ENCODE data around the gene HIP1R.

HIP1R gene

DNA sequence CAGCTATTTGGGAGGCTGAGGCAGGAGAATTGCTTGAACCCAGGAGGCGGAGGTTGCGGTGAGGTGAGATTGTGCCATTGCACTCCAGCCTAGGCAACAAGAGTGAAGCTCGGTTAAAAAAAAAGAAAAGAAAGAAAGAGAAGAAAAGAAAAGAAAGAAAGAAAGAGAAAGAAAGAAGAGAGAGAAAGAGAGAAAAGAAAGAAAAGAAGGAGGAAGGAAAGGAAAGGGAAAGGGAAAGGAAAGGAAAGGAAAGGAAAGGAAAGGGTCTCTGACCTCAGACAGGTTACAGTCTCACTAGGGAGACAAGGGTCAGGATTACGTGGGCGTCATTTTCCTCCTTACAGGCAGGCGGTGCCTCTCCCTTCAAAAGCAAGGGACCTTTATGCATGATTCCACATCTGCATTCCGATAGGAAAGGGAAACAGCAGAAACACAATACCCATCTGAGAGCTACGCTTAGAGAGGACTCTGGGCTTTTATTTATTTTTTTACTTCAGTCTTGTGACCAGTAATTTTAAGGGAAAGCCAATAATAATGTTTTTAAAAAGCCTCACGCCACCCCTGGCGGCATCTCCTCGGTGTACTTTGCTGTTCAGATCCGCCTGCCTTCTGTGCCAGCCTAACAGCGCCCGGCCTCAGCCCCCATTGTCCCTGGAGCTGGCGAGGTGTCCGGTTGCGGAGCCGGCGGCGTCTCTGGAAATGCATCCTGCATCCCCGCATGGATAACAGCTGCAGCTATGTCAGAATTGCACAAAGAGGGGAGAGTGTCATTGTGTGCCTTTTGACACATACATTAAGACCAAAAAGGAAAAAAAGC, 945 bp upstream of the HIP1R start:
- no peak for DNase-seq (ENCODE audit: low read depth)

GRCh38 chr12:122835750-122836026, 431 bp downstream of the HIP1R start:
- no peak for DNase-seq (ENCODE audit: low read depth)

GRCh38 chr12:122836027-122836921, 1.0 kb downstream of the HIP1R start:
- no peak for DNase-seq (ENCODE audit: low read depth)

DNA sequence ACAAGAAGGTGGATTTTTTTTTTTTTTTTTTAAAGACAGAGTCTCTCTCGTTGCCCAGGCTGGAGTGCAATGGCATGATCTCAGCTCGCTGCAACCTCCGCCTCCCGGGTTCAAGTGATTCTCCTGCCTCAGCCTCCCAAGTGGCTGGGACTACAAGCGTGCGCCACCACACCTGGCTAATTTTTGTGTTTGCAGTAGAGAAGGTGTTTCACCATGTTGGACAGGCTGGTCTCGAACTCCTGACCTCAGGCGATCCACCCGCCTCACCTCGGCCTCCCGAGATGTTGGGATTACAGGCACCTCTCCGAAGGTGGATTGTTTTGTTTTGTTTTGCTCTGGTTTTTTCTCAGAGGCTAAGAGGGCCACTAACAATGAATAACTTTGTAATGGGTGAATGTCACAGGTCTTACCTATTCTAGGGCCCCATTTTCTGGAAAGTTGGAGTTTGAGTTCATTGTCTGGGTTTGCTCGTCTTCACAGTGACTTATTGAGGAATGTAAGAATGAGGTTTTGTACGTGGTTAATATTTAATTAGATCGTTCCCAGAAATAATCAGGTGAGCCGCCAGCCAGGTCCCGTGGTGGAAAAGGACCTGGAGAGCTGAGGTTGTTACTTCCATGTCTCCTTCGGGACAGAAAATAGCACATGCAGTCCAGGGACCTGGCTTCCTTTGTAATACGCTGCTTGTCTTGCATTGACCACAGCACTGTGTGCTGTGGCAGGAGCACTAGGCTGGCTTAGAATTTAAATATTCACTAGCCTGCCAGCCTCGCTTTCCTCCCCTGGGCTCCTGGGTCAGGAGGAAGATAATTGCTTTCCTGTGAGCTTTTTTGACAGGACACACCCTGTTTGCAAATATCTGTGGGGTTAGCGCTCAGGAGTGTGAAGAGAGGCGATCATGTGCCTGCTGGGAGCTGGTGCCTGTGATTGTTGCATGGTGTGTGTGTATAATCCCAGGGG, 2.3 kb downstream of the HIP1R start:
- DNase-seq (ENCODE audit: low read depth), result no peak

DNA sequence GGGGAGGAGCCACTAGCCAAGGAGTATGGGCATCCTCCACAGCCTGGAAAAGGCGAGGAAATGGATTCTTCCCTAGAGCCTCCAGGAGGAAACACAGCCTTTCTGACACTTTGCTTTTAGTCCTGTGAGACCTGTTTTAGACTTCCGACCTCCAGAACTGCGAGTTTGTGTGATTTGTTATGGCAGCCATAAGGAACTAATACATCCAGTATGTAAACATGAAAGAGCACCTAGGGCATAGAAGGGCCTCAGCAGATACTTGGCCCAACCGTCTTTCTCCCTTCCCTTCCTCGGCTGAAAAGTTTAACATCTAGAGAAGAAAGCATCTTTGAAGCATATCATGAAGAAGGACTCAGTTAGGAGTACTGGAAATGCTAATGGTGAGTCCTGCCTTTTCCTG, 3.6 kb downstream of the HIP1R start:
- no peak for DNase-seq (ENCODE audit: low read depth)

GRCh38 chr12:122839907-122840554, 4.8 kb downstream of the HIP1R start:
- DNase-seq (ENCODE audit: low read depth), result no peak

DNA sequence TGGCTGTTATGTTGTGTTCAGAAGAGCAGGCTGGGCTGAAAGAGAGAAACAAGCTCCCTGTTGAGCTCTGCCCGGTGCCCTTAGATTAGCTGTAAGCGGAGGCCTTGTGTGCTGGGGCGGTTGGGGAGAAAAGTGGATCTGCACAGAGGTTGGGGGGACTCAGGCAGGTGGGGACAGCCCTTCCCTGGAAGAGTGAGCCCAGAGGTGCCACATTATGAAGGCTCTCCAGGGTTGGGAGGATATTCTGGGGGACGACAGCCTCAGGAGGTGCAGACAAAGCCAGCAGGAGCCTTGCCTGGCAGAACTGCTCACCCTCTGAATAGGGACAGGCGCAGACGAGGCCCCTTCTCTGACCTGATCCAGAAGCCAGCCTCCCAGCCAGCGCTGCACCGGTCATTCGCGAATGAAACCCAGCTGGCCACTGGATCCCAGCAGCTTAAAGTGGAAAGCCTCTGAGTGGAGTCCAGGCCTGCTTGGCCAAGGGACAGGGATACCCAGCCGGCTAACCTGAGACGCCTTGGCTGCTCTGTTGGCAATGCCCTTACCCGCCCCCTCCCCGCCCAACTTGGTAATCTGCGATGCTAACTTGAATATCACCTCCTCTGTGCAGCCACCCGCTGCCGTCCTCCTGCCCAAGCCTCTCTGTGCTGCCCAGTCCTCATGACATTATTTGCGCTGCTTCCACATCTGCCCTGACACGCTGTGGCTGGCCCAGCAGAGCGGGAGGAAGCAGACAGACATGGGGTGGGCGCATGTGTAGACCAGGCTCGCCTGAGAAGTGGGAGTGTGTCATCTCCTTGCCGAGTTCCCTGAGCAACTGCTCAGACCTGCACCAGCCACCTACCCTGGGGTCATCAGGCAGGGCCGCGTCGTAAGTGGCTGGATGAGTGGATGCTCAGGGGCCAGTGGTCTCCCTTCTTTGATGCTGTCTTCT, 5.6 kb downstream of the HIP1R start:
- no peak for DNase-seq (ENCODE audit: low read depth)

DNA sequence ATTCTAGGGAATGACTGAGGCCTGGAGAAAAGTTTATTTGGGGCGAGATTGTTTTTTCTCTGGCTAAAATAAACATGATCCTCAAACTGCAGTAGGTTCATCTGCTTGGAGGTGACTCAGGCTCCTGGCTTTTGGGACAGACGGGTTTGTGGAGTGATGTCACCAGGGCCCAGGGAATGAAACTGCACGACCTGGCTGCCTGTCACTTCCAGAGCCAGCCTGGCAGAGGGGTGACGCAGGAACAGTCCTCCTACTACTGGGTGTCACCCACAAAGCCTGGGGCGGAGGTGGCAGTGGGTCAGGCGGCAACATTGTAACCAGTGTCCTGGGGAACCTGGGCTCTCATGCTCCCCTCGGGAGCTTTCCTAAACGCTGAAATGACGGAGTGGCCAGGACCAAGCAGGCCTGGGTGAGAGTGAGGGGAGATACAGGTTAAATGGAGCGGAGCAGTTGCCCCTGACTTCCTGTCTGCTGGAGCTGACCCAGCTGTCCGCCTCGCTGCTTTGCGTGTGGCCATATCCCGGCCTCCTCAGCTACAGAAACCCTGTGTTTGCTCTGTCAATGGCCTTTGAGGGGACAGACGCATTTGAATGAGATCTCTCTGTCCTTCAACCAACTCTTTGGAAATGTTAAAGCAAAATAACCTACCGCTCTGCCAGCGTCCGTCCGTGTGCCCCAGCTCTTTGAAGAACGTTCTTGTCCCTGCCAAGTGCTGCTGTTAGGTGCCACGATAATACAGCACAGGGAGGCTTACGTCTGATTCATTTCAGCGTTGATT, 6.5 kb downstream of the HIP1R start:
- no peak for DNase-seq (ENCODE audit: low read depth)

DNA sequence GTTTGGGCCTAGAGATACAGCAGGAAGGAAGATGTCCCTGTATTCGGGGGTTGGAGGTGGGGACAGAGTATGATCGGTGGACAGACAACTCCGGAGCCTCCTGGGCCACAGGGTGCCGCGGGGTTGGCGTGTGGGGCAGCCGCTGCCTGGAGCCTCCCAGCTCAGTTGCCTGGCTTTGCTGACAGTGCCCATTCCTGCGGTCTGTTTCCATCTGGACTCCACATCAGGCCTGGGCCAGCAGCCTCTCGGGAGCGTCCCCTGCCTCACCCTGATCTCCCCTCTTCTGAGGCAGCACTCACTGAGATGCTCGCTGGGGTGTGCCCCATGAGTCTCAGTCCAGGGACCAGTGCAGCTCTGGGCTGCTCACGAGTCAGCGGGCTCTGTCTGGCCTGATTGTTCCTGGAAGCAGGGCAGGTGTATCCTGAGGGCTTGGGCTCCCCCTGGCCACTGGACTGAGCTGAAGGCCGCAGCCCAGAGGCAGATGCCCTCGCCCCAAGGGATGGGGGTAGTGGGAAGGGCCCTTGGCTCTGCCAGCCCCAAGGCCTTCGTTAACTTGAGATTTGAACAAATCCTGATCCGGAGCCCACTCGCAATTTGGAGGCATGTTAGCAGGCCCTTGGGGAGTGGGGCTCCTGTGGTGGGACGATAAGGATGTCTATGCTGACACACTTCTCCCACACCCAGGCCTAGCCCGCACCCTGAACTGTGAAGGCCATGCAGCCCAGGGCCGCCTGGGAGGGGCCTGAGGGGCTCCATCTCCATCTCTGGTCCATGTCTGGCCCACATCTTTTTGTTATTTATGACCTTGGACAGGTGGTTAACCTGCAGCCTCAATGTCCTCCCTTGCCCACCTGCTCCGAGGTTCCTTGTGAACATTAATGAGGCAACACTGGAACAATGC, 7.5 kb downstream of the HIP1R start:
- DNase-seq (ENCODE audit: low read depth), result no peak

- DNase-seq (ENCODE audit: low read depth), result no peak
These were observed 8.2 kb downstream of the HIP1R start for GRCh38 chr12:122843455-122843854.

DNA sequence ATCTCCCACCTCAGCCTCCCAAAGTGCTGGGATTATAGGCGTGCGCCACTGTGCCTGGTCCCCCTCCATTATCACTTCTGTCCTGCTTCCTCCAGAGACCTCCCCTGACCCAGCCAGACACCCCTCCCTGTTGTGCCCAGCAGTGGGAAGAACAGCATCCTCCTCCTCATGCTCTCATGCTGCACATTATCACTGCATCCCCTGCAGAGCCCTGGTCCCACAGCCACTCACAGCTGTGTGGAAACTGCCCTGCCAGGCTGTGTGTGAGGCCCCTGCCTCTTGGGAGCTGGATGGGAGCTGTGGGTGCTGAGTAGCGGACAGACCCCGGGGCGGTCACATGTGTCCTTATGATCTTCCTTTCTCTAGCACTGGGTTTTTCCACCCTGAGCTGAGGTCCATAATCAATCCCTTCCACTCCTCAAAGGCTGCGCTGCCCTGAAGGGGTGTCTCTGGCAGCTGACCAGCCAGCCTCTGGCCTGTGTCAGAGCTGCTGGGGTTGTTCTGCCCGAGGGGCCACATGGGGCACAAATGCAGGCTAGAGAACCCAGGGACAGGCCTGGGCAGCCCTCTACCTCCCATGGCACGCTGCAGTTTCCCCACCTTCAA, 9.2 kb downstream of the HIP1R start:
- no peak for DNase-seq (ENCODE audit: low read depth)

DNA sequence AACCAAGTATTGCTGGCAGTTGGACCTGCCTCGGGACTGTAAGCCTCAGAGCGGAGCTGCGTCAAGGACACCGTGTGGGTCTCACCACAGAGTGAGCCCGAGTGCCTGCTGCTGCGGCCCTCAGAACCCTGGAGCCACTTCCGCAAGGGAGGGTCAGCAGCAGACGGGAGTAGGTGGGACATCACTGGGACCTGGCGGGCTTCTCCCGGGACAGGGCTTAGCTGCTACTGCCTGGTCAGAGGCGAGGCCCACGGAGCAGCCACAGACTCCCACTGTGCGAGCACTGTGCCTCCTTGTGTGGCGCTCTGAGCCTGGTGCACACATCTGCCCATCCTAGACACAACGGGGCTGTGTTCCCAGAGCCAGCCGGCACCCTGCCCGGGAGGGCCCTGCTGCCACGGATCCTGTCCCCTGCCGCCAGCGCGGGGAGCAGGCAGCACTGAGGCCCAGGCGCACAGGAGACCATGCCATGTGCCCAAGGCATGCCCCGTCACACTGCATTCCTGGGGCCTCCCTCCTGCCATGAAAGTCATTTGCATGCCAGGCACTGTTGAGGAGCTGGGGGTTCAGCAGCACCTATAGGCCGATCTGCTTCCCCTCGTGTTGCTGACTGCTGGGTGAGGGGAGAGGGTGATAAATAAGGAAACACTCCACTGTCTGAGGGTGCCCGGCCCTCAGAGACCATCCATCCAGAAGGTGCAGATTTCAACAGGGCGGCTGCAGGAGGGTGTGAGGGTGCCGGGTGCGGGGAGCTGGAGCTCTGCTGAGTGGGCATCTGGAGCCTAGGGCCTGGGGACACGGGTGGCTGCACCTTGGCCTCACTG, 10.0 kb downstream of the HIP1R start:
- DNase-seq (ENCODE audit: low read depth), result no peak

DNA sequence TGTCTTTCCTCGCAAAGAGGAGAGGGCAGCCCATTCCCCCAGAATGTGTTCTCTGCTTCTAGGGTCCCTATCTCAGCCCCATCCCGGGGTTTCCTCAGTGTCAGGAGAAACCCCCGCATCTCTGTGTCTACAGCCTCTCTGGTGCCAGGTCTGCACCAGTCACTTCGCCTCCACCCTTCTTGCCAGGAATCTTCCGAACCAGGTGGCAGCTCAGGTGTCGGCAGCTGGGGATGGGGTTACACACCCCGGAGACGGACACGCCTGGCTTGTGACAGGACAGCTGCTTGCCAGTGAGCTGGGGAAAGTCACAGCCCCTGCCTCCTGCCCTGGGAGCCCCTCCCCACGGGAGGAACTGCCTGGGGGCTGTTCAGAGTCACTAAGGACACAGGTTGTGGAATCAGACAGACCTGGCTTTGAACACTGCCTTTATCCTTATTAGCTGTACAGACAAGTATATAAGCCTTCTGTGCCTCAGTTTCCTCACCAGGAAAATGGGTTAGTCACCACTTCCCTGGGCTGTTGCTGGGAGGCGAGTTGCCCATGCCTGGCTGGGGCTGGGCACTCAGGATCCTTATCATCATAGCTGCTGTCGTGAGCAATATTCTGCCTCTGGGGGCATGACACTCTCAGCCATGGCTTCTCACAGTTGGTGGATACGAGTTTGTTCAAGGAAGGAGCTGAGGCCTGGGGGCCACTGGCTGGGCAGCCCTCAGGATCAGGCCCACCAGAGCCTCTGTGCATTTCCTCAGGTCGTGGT, 10.8 kb downstream of the HIP1R start:
- no peak for DNase-seq (ENCODE audit: low read depth)

- DNase-seq (ENCODE audit: low read depth), result no peak
These were observed 11.6 kb downstream of the HIP1R start for GRCh38 chr12:122846622-122847515.

- DNase-seq (ENCODE audit: low read depth), result no peak
These were observed 12.2 kb downstream of the HIP1R start for GRCh38 chr12:122847516-122847836.

DNA sequence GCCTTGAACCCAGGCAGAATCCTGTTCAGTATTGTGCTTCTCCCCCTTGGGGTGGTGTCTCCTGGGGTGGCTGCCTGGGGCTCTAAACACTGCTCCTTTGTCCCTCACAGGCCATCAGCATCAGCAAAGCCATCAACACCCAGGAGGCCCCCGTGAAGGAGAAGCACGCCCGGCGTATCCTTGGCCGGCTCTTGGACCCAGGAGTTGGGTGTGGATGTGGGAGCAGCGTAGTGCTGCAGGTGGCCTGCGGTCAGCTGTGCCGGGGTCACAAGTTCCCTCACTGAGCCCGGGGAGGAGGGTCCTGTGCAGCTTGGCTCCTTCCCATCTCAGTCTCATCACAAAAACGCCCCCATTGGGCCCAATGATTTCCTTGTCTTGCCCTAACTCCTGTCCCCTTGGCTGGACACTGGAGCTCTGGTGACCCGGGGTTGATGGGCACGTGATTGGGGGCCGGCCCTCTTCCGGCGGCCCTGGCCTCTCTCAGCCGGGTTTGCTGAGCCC, 12.7 kb downstream of the HIP1R start:
- DNase-seq (ENCODE audit: low read depth), result no peak
